ENCODE results near the gene CSTPP1.
"Not testable (repeated sequence)": the region's sequence is repeated elsewhere in the genome, so short reads cannot be mapped to it uniquely, and the experiment has no call there.

CSTPP1 gene

DNA sequence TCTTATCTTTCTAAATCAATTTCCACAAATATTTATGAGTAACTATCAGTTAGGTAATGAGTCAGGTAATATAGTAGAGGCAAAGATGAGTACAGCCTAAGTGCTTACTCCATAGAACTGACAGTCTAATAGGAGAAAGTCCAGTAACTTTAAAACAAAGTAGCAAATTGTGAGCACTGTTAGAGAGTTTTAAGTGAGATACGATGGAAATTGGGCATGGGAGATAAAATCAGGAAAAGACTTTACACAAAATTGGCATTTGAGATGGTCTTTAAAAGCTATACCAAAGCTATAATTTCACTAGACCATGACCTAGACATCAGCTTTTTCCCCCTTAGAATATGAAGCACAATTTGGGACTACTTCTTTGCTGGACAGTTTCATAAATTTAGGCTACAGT, 113.7 kb downstream of the CSTPP1 start:
- DNase-seq (ENCODE audit: low read depth), result no peak

DNA sequence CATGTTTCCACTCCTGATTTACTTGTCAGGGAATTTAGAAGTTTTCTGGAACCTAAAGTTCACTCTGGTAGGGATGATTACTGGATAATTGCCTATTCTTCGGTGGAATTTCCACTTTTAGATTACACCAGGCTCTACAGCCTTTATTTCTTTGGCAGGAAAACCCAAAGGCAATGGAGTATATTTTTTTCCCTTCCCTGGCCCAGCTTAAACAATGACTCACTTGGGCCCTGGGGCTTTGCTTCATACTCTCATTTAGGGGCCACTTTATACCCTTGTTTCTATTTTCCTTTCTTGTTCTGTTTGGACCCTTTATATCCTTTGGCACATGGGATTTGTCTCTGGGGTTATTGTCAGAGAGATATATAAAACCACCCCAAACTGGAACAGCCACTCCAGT, 114.7 kb downstream of the CSTPP1 start:
- DNase-seq (ENCODE audit: low read depth), result no peak

GRCh38 chr11:47052165-47052564, 115.6 kb downstream of the CSTPP1 start:
- DNase-seq (ENCODE audit: low read depth), result no peak

- no peak for DNase-seq (ENCODE audit: low read depth)
These were observed 116.0 kb downstream of the CSTPP1 start for GRCh38 chr11:47052576-47052975.

DNA sequence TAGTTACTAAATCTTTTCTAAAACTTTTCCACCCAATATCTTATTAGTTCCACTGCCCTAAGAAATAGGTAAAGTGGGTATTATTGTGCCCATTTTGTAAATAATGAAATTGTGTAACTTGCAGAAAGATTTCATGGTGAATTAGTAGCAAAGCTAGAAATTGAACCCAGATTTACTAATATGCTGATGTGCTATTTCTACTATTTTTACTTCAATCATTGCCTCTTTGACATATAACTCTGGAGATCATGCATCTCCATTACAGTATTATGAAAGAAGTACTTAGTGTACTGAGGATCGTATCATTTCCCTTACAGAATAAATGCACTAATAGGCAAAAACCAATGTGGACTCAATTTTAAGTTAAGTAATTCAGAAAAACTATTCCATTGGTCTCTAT, 119.0 kb downstream of the CSTPP1 start:
- no peak for DNase-seq (ENCODE audit: low read depth)

GRCh38 chr11:47056261-47056915, 119.8 kb downstream of the CSTPP1 start:
- no peak for DNase-seq (ENCODE audit: low read depth)

DNA sequence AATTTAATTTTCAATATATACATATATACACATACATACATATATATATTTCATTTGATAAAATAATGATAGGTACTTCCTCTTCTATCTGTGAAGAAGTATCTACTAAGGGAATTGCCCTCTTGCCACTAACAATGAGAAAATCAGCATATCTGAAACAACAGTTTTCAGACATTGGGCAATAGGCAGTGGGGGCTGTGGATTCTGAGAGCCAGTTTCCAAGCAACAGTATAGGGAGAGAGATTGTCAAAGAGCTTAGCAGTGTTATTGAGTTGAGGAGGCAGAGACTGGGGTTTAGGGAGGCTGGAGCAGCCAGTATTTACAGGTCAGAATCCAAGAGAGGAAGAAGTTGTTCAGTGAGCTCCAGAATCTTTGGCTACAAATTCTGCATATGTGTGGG, 120.8 kb downstream of the CSTPP1 start:
- no peak for DNase-seq (ENCODE audit: low read depth)

DNA sequence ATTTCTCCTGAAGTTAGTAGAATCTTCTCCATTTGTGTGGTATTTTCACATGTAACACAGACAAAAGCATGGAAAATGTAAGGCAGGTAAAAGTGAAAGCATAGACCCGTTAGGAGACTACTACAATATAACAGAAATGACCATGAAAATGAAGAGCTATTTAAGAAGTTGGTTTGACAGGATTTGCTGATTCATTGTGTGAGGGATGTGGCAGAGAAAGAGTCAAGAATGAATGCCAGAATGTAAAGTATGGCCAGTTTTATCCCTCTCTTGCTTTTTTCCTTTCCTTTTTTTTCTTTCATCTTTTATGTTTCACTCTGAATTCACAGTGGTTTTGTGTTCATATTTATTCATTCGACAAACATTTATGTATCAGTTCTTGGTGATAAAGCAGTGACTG, 124.2 kb downstream of the CSTPP1 start:
- DNase-seq (ENCODE audit: low read depth), result no peak

GRCh38 chr11:47061429-47062178, 125.0 kb downstream of the CSTPP1 start:
- no peak for DNase-seq (ENCODE audit: low read depth)

GRCh38 chr11:47062736-47063135, 126.2 kb downstream of the CSTPP1 start:
- DNase-seq (ENCODE audit: low read depth), result no peak

DNA sequence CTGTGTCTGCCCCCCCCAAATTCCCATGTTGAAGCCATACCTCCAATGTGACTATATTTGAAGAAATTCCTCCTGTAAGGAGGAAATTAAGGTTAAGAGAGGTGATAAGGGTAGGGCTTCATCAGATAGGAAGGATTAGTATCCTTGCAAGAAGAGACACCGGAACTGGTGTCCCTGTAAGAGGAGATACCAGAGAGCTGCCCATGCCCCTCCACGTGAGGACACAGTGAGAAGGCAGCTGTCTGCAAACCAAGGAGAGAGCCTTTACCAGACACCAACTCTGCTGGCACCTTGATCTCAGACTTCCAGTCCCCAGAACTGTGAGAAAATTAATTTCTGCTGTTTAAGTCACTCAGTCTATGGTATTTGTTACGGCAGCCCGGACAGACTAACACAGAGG, 130.8 kb downstream of the CSTPP1 start:
- DNase-seq (ENCODE audit: low read depth), result no peak

DNA sequence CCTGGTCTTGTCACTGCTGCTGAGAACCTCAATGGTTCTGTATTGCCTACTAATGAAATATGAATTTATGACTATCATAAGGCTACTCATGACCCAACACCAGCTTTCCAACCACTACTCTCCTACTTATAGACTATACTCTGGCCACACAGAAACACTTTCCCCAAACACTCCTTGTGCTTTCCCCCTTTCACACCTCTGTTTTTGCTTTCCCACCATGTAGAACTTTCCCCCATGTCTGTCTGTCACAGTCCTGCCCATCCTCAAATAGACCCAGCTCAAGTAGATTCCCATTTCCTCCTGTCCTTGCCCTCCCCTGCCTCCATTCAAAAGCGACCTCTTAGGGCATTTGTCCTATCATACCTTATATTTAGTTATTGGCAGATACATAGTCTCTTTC, 134.2 kb downstream of the CSTPP1 start:
- no peak for DNase-seq (ENCODE audit: low read depth)

- DNase-seq (ENCODE audit: low read depth), result no peak
These were observed 134.8 kb downstream of the CSTPP1 start for GRCh38 chr11:47071341-47071740.

DNA sequence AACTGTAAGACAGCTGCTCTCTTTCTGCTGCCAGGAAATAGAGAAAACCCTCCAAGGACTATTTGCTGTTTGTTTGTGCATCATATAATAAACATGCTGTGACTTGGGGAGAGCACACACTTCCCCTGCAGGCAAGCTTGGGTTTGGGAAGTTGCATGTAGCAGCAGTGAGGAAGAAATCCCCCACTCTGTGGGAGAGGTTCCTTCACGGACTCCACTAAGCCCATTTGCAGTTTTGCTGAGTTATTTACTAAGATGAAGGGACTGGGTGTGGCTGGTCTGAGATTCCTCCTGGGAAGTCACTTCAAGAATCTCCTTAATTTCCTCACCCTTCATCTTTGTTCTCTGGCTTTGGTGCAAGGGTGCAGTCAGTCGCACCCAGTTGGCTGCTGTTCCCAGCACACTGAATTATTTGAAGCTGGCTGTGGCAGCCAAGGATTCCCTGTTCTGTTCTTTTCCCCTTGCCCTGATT, 135.3 kb downstream of the CSTPP1 start:
- no peak for DNase-seq (ENCODE audit: low read depth)

- DNase-seq (ENCODE audit: low read depth), result no peak
These were observed 142.4 kb downstream of the CSTPP1 start for GRCh38 chr11:47078751-47079521.

DNA sequence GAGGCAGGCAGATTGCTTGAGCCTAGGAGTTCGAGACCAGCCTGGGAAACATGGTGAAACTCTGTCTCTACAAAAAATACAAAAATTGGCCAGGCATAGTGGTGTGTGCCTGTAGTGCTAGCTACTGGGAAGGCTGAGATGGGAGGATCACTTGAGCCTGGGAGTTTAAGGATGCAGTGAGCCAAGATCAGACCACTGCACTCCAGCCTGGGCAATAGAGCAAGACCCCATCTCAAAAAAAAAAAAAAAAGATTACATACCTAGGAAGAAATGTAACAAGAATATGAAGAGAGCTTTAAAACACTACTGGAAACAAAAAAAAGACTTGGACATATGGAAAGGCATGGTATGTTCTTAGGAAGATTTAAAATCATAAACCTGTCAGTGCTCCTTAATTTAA, 144.2 kb downstream of the CSTPP1 start:
- not testable (repeated sequence) for DNase-seq (ENCODE audit: low read depth)

GRCh38 chr11:47083913-47084312, 147.4 kb downstream of the CSTPP1 start:
- no peak for DNase-seq (ENCODE audit: low read depth)

GRCh38 chr11:47087801-47088200, 151.2 kb downstream of the CSTPP1 start:
- DNase-seq (ENCODE audit: low read depth), result no peak

DNA sequence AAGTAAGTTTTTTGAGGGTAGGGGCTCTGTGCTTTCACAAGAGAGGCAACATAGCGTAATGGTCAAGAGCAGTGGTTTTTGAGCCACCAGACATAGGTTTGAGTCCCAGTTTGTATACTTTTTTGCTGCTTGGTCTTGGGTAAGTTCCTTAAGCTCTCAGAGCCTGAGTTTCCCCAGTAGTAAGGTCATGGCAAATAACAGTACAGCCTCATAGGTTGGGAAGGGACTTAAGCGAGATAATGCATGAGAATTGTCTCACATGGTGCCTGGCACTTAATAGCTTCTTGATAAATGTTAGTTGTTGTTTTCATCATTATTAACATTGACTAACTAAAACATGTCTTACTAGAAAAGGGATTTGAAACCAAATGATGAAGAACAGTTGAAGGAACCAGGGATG, 157.0 kb downstream of the CSTPP1 start:
- DNase-seq (ENCODE audit: low read depth), result no peak

- DNase-seq (ENCODE audit: low read depth), result not testable (repeated sequence)
These were observed 160.3 kb downstream of the CSTPP1 start for GRCh38 chr11:47096871-47097270.

DNA sequence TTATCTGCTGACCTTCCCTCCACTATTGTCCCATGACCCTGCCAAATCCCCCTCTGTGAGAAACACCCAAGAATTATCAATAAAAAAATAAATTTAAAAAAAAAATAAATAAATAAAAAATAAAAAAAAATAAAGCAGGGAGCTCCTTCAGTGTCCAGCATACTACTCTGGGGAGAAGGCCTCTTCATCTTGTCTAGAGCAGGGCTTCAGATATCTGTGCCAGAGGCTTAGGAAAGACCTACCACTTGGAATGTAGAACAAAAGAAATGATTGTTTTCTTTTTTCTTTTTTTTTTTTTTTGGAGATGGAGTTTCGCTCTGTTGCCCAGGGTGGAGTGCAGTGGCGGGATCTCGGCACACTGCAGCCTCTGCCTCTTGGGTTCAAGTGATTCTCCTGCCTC, 161.7 kb downstream of the CSTPP1 start:
- DNase-seq (ENCODE audit: low read depth), result not testable (repeated sequence)

GRCh38 chr11:47099214-47099917, 162.8 kb downstream of the CSTPP1 start:
- no peak for DNase-seq (ENCODE audit: low read depth)
